WTC11 (cell line): ENCODE results near the gene BRPF1.

Experiments
- CTCF ChIP-seq: fragments of 200-600 bp; IDR thresholded peaks from 2 replicates; pipeline ENCODE4 v1.8.0; 2022; ENCODE audit warnings: antibody characterized with exemption
- E2F1 ChIP-seq: sonication (generic); formaldehyde crosslinking; IDR thresholded peaks from 2 replicates; pipeline ENCODE4 v1.8.0; 2022; ENCODE audit warnings: mild to moderate bottlenecking, missing genetic modification reagents
- NR1H2 ChIP-seq: sonication (generic); formaldehyde crosslinking; IDR thresholded peaks from 2 replicates; pipeline ENCODE4 v1.9.0; 2021; ENCODE audit warnings: mild to moderate bottlenecking, moderate library complexity, missing genetic modification reagents
- TEAD4 ChIP-seq: sonication (generic); formaldehyde crosslinking; IDR thresholded peaks from 2 replicates; pipeline ENCODE4 v1.8.0; 2022; ENCODE audit warnings: mild to moderate bottlenecking, missing genetic modification reagents
- USF2 ChIP-seq: sonication (generic); formaldehyde crosslinking; IDR thresholded peaks from 2 replicates; pipeline ENCODE4 v1.8.1; 2023; ENCODE audit warnings: mild to moderate bottlenecking, missing genetic modification reagents, moderate library complexity

GRCh38 chr3:9770276-9770812, 38.8 kb downstream of the BRPF1 start:
- TF ChIP-seq CTCF (no peak), E2F1 (CRISPR knock-in tag) (no peak), NR1H2 (CRISPR knock-in tag) (no peak), USF2 (CRISPR knock-in tag) (peak; percentile 81), TEAD4 (no peak)
